ENCODE results near the gene STX18.

STX18 gene

DNA sequence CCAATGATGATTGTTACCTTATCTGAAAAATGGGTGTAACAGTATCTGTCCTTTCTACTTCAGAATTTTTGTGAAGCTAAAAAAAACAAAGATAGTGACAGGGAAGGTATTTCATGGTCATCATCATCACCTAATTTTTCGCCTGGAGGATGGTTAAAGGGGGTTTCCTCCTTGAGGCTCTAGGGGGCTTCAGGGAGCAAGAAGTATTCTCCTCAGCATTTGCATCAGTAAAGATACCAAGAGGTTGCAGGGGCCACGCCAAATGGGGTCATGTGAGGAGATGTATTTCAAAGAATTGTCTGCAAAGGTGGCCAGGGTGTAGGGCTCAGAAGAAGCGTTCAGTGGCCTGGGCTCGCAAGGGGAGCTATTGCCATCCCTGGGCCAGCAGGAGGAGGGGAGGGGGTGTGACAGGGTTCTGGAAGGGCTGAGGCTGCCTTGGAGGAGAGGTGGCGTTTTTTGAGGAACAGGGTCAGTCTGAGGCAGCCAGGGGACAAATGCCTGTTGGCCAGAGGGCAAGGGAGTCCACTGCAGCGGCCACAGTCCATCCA, 162.2 kb downstream of the STX18 start:
- no peak for DNase-seq (ENCODE audit: low read depth in 2 of 2)

DNA sequence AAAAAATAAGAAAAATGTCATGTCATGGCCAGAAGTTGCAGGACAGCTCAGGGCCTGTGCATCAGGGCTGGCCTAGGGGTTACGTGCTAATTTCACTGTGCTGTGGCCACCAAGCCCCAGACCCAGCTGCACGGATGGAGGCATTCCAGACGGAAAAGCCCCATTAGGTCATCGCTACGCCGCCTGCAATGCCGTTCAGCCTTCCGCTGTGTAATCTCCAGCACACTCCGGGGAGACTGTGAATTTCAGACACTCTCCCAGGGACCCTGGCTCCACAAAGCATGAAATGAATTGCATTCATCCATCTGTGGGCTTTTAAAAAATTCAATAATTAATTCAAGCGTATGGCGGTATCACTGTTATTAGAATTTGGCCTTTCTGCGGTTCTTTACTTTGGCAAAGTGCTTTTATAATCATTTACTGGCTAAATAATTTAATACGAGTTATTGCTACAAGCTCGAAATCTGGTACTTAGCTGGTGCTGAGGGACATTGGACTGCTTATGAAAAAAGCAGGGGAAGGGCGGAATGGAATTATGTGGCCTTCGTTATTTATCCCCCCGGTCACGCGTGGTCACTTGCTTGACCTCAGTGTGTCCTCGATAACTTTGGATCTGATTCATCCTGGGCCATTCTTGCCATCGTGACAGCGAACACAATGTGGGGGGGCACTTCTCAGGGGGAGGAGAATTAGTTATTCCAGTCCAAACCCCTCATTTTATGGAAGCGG, 164.0 kb downstream of the STX18 start:
- DNase-seq (ENCODE audit: low read depth in 2 of 2): no peak

DNA sequence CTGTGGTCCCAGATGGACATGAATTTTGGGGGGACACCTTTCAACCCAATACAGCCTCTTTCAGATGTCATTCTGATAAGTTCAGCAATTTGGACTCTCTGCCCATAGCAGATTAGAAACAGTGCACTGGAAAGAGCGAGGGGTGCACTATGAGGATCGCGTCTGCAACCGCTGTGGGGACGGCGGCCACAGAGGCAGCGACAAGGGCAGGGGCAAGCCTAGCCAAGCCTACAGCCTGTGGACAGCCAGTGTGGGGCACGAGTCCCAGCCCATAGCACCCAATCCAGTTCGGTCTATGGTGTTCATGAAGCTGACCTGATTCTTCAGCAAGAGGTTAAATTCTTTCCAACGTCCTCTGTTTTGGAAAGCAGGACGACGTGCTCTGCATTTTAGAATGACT, 164.7 kb downstream of the STX18 start:
- DNase-seq (ENCODE audit: low read depth in 2 of 2): no peak

DNA sequence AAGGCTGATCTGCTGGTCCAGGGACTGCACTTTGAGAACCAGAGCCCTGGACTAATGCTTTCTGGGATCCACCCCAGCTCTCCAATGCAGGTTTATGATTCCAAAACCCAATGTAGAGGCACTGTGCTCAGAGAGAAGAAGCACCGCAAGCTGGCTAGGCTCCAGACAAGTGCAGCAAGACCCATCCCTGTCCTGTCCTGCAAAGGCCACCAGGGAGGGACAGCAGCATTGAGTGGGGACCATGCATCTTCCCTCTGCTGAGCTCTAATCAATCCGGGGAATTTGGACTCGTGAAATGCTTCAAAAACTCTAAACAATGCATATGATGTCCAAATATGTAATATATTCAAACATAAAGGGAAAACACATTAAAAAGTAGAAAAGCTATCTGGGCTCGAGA, 165.8 kb downstream of the STX18 start:
- no peak for DNase-seq (ENCODE audit: low read depth in 2 of 2)

DNA sequence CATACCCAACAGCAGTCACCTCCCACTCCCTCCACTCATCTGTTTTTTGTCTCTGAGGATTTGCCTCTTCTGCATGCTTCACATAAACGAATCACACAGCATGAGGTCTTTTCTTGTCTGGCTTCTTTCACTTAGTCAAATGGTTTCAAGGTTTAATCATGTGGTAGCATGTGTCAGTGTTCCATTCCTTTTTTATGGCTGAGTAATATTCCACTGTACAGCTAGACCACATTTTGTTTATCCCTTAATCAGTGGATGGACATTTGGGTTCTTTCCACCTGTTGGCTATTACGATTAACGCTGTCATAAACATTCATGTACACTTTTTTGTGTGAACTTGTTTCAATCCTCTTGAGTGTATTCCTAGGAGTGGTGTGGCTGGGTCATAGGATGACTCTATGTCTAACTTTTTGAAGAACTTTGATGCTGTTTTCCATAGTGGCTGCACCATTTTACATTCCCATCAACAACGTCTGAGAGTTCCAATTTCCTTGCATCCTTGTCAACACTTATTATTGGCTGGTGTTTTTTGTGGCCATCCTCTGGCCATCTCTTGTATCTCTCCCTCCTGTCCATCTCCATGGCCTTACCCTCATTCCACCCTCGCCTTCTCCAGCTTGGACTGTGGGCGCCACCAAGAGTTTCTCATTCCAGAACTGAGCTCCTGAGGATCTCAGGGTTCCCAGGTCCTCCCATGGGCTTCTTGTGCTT, 167.3 kb downstream of the STX18 start:
- no peak for DNase-seq (ENCODE audit: low read depth in 2 of 2)

Measured in stimulated activated CD4-positive, alpha-beta T cell treated with anti-CD3 and anti-CD28 coated beads, Interleukin-4, amount 100 ng/mL, for 48 hours (primary cell).